AG09309 (cell line): ENCODE results near the gene TMCO4.

Source experiments
- DNase-seq: peaks from one replicate; pipeline ENCODE4 v3.0.0-alpha.2; 2010; ENCODE audit warnings: low read depth
- H3K4me3 ChIP-seq: 2 replicates; pipeline ENCODE4 v1.5.1; 2011; ENCODE audit warnings: mild to moderate bottlenecking, low read depth, low read length, moderate library complexity; ENCODE audit not compliant: control insufficient read depth
- TF ChIP-seq, protein P1 (sequence below): IDR thresholded peaks from 2 replicates; pipeline ENCODE4 v1.5.1; 2011; ENCODE audit warnings: mild to moderate bottlenecking, low read depth, low read length, inconsistent platforms; ENCODE audit not compliant: insufficient read depth, control insufficient read depth; ENCODE audit errors: missing control alignments

Gene TMCO4

DNA sequence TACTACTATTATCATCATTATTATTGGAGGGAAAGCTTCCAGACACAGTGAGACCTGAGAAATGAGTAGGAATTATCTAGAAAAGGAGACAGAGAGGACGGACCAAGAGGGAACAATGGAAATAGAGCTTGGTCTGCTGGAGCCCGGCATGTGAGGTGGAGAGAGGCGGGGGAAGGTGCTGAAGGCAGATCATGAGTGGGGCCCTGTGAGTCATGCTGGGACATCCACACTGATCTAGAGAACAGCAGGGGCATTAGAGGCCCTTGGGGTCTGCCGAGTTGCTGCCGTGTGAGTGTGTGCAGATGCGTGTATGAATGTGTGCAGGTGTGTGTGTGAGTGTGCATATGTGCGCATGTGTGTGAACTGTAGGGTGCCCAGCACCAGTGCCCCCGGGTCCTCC is 65.7 kb downstream of the TMCO4 start:
- H3K4me3 ChIP-seq: no peak overlapping the region
- no peak for DNase-seq
- TF ChIP-seq, protein P1, sequence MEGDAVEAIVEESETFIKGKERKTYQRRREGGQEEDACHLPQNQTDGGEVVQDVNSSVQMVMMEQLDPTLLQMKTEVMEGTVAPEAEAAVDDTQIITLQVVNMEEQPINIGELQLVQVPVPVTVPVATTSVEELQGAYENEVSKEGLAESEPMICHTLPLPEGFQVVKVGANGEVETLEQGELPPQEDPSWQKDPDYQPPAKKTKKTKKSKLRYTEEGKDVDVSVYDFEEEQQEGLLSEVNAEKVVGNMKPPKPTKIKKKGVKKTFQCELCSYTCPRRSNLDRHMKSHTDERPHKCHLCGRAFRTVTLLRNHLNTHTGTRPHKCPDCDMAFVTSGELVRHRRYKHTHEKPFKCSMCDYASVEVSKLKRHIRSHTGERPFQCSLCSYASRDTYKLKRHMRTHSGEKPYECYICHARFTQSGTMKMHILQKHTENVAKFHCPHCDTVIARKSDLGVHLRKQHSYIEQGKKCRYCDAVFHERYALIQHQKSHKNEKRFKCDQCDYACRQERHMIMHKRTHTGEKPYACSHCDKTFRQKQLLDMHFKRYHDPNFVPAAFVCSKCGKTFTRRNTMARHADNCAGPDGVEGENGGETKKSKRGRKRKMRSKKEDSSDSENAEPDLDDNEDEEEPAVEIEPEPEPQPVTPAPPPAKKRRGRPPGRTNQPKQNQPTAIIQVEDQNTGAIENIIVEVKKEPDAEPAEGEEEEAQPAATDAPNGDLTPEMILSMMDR: no peak

- TF ChIP-seq, protein P1: no peak
- no peak for DNase-seq
- no peak overlapping the region for H3K4me3 ChIP-seq
Observed at GRCh38 chr1:19733615-19734014, 66.1 kb downstream of the TMCO4 start.

- TF ChIP-seq, protein P1: no peak
- no peak overlapping the region for H3K4me3 ChIP-seq
- no peak for DNase-seq
Observed at GRCh38 chr1:19731311-19731821, 68.3 kb downstream of the TMCO4 start.

DNA sequence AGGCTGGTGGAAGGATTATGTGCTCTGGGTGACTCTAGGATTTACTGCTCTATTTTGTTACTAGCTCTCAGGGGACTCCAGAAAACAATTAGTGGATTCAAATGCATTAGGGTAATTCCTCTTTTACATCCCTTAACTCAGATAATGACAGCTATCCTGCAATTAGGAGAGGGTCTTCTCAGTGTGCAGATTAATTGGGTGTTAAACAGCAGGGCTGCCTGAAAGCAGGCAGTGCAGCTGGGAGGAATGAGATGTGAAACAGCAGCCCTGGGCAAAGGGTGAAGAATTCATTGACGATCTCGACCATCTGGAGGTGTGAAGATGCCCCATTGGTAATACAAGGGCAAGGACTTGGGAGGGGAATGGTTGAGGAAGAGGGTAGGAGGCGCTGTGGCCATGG is 68.9 kb downstream of the TMCO4 start:
- TF ChIP-seq, protein P1: no peak
- no peak for DNase-seq
- no peak overlapping the region for H3K4me3 ChIP-seq

DNA sequence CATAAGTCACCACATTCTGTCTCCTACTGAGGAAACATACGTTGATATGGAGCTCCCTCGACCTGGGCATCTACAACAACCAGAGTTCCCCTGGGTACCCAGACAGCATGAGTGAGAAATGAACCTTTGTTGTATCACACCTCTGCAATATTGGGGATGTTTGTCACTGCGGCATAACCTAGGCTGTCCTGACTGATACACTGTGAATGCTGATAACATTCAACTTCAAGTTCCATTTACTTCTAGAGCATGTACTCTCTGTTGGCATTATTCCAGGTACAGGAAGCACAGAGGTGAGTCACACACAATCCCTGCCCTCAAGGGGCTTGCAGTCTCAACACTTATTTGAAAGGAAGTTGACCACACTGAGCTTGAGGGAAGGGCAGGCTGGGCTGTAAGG is 69.5 kb downstream of the TMCO4 start:
- no peak overlapping the region for H3K4me3 ChIP-seq
- TF ChIP-seq, protein P1: no peak
- no peak for DNase-seq

DNA sequence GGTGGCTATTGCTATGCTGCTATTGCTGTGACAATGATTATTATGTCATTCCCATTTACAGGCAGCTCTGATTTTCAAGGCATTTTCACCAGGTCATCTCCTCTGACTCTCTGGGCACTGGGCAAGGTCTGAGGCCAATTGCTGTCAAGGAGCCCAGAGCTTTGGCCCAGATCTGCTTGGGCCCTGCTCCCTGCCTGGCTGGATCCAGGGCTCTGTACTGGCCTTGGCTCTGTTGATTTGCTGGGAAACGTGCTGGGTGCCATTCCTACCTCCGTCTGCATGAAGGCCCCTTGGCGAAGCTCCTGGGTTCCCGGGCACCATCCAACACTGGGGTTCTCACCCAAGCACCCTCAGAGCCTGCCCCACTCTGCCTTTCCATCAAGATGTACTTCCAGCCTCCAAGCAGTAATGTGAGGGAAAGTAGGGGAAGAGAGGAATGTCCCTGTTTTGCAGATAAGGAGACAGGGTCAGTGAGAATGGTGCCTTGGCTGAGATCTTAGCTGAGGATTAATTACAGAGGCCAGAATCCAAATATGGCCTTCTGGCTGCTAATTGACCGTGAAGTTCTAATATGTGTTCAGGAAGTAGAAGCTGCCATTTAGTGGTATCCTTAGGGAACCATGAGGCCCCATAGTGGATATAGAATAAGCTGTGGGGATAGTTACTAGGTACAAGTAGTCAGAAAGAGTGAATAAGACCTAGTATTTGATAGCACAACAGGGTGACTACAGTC is 71.1 kb downstream of the TMCO4 start:
- no peak overlapping the region for H3K4me3 ChIP-seq
- TF ChIP-seq, protein P1: no peak
- DNase-seq: no peak
